ENCODE data around the gene TMEM248.
A peak's percentile ranks its signal among the peaks of the same experiment; 100 is the strongest.
"Not testable (repeated sequence)": the region's sequence is repeated elsewhere in the genome, so short reads cannot be mapped to it uniquely, and the experiment has no call there.

The TMEM248 gene

DNA sequence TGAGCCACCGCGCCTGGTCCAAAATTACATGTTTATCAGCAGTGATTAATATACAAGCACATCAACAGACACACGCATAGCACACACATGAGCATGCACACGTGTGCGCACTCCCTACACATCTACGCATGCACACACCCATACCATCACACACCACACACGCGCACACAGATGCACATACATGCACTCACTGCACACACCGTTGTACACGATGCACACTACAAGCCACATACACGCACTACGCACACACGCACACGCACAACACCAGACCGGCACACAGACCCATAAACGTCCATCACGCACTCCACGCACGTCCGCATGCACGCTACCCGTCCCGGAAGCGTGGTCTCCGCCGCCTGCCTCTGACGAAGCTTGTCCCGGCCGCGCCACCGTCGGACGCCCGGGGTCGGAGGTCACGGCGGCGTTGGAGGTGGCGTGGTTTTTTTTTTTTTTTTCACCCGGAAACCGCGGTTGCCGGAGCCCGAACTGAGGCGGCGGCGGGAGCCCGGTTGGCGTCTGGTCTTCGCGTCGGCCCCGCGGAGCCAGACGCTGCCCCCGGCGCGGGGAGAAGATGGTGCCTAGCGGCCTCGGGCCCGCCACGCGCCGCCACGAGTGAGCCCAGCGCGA, at the start of gene TMEM248:
TMEM248 (plus strand) TSS at position 457 of the 627 bp plus-strand sequence. CDS start 20,641 bp downstream, outside the sequence.
- DNase-seq, result peak; percentile 87 to 94 (median 94)

DNA sequence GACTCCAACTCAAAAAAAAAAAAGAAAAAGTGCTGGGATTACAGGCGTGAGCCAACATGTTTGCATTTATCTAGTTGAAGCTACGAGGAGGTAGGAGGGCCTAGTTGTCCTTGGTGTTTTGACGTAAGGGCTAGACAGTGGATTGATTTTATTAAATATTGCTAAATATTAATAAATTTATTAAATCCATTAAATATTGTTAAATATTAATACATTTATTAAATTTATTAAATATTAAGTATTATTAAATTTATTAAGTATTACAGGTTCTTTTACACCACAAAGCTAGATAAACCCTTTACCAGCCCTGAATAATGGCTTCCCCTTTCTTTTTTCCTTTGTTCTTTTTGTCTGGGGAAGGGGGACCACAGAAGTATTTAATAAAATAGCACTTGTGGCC, 47.5 kb upstream of the TMEM248 start:
- no peak for DNase-seq

GRCh38 chr7:66877577-66878300, 43.3 kb upstream of the TMEM248 start:
- peak; percentile 64 to 78 (median 78) for DNase-seq

DNA sequence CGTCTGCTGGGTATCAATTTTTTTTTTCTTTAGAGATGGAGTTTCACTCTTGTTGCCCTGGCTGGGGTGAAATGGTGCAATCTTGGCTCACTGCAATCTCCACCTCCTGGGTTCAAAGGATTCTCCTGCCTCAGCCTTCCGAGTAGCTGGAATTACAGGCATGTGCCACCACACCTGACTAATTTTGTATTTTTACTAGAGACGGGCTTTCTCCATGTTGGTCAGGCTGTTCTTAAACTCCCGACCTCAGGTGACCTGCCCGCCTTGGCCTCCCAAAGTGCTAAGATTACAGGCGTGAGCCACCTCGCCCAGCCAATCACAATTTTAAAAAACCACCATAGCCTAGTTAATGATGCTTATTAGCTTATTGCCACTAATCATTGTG, 42.7 kb upstream of the TMEM248 start:
- DNase-seq, result not testable (repeated sequence)

DNA sequence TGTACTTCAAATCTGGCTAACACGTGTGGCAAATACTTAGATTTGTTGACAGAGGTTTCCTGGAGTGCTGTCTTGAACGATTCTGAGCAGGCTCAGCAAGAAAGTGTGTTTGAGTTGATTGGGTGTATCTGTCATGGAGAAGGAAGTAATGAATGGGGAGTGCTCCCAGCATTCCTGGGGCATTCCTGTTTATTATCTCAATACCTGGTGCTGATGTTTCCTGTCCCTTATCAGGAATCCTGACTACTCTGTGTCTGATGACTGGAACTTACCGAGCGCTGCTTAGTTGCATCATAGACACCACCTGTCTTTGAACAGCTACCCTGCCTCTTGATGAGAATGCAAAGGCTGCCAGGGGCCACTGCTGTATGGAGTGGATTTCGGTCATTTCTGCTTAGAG, 41.0 kb upstream of the TMEM248 start:
- no peak for DNase-seq

DNA sequence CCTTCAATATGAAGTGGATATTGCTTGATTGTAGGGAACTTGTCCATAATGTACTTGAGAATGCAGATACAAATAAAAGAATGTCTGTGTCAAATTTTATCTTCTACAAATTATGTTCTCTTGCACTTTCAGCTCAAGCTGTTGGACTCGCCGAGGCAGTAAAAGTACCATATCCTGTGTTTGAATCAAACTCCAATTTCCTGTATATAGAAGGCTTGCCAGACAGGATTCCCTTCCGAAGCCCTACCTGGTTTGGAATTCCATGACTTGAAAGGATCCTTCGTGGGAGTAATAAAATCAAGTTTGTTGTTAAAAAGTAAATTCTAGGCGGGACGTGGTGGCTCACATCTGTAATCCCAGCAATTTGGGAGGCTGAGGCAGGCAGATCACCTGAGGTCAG, 40.4 kb upstream of the TMEM248 start:
- DNase-seq, result not testable (repeated sequence)

GRCh38 chr7:66883716-66884115, 37.3 kb upstream of the TMEM248 start:
- peak in 1 of 3 donors; percentile 2 for DNase-seq

DNA sequence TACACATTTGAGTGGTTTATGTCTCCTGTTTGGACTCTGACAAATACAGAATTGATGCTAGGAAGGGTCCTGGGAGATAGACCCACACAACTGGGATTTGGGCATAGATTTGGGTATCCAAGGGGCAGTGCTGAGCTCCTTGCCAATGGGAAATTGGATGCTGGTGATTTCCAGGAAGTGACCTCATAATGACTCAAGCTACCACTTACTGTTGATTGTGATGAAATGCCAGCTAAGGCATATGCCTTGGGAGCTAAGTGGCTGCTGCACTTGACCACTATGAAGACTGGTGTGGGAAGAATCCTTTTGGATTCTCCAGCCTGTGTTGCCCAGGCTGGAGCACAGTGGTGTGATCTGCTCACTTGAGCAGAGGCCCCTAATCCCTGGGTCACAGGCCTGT, 36.5 kb upstream of the TMEM248 start:
- DNase-seq, result peak; percentile 30 to 50 (median 46)

GRCh38 chr7:66886152-66886551, 34.9 kb upstream of the TMEM248 start:
- DNase-seq, result no peak

- DNase-seq, result not testable (repeated sequence)
Measured at GRCh38 chr7:66888223-66888622, 32.8 kb upstream of the TMEM248 start.

GRCh38 chr7:66894463-66895080, 26.5 kb upstream of the TMEM248 start:
- DNase-seq, result peak in 2 of 3 donors; percentile 13 to 17

DNA sequence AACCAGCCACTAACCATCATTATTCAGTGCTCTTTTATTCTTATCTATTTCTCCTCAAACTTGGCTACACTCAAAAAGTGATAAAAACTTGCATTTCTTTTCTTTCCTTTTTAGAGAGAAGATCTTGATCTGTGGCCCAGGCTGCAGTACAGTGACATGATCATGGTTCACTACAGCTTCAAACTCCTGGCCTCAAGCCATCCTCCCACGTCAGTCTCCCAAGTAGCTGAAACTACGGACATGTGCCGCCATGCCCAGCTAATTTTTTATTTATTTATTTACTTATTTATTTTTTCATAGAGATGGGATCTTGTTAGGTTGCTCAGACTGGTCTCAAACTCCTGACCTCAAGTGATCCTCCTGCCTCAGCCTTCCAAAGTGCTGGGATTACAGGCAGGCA, 24.6 kb upstream of the TMEM248 start:
- no peak for DNase-seq

- DNase-seq, result peak in 1 of 3 donors; percentile 12
Measured at GRCh38 chr7:66899552-66900280, 21.3 kb upstream of the TMEM248 start.

- no peak for DNase-seq
Measured at GRCh38 chr7:66901941-66902843, 18.8 kb upstream of the TMEM248 start.

DNA sequence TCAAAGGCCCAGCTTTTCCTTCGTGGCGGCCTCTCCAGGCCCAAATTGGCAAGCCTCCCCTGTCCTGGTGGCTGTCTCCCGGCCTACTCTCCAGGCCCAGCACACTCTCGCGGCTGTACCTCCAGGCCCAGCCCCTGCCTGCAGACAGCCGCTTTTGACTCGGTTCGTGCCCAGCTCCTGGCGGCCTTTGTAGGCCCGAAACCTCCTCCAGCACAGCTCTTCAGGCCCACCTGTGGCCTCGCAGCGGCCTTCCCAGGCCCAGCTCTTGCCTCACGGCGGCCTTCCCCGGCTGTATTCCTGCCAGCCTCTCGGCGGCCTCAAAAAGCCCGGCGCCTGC, 18.2 kb upstream of the TMEM248 start:
- DNase-seq, result no peak

- no peak for DNase-seq
Measured at GRCh38 chr7:66903360-66904062, 17.5 kb upstream of the TMEM248 start.

DNA sequence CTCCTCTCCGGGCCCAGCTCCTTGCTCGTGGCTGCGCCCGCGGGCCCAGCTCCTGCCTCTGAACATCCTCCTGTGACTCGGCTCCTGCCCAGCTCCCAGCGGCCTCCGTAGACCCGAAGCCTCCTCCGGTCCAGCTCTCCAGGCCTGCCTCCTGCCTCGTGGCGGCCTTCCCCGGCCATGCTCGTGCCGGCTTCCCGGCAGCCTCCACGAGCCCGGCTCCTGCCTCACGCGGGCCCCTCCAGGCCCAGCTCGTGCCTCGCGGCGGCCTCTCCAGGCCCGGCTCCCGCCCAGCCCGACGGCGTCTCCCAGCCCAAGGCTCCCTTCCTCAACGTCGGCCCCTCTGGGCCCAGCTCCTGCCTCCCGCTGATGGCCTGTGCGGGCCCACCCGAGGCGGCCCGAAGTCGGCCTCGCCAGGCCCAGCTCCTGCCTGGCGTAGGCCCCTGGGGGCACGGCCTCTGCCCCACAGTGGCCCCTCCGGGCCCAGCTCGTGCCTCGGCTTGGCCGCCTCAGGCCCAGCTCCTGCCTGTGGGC, 16.9 kb upstream of the TMEM248 start:
- no peak for DNase-seq

DNA sequence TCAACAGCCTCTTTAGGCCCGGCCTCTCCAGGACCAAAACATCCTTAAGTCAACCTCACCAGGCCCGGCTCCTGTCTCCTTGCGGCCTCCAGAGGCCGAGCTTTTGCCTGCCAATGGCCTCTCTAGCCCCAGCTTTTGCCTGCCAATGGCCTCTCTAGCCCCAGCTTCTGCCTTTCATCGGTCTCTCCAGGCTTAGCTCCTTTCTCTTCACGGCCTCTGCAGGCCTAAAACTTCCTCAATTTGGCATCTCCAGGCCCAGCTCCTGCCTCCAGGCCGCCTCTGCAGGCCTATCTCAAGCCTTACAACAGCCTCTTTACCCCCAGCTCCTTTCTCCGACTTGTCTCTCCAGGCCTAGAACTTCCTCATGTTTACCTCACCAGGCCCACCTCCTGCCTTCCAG, 15.7 kb upstream of the TMEM248 start:
- no peak for DNase-seq

GRCh38 chr7:66905689-66906088, 15.3 kb upstream of the TMEM248 start:
- no peak for DNase-seq

- DNase-seq, result no peak
Measured at GRCh38 chr7:66907731-66908130, 13.3 kb upstream of the TMEM248 start.

GRCh38 chr7:66908598-66908997, 12.4 kb upstream of the TMEM248 start:
- peak in 1 of 3 donors; percentile 8 for DNase-seq

Measured in suppressor macrophage treated with lipopolysaccharide for 1 hour (primary cell).